ENCODE measurements around the gene RYR3. TPM values are rescaled to one million over a fixed set of nuclear protein-coding genes. Genes with fewer than 3 reads are reported as not detected.
"Not testable (repeated sequence)": the region's sequence is repeated elsewhere in the genome, so short reads cannot be mapped to it uniquely, and the experiment has no call there.

Gene RYR3
- total RNA-seq, 1 donor from 2014 or later = not detected

DNA sequence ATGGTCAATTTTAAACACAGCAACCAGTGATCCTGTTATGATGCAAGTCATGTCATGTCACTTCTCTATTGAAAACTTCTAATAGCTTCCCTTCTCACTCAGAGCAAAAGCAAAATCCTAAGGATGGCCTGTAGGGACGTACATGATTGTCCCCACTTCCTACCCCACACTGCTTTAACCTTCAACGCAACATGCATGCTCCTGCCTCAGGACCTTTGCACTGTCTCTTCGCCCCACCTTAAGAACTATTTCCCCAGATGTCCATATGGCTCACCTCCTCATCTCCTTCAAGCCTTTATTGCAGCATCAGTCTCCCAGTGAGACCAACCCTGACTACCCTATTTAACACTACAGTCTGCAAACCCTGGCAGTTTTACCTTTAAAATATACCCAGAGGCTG lies 443.5 kb downstream of the RYR3 start:
- DNase-seq (ENCODE audit: low read depth in 2 of 2) = no peak

GRCh38 chr15:33756961-33757360 lies 446.2 kb downstream of the RYR3 start:
- no peak for DNase-seq (ENCODE audit: low read depth in 2 of 2)

DNA sequence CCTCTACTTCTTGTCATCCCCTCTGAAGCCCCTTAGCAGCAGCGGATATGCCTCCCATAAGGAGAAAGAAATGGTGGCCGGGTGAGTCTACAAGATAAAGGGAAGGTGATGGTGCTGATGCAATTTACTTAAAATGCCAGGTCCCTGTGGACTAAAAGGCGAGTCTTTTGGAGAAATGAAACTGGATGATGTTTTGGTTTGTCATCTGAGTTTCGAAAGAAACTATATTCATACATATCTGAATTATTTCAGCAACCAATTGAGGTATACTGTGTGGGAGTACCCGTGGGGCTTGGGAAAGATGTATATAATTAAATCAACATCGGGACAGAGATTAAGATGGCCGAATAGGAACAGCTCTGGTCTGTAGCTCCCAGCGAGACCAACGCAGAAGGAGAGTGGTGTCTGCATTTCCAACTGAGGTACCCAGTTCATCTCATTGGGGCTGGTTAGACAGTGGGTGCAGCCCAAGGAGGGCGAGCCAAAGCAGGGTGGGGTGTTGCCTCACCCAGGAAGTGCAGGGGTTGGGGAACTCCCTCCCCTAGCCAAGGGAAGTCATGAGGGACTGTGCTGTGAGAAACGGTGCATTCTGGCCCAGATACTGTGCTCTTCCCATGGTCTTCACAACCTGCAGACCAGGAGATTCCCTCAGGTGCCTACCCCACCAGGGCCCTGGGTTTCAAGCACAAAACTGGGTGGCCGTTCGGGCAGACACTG lies 446.9 kb downstream of the RYR3 start:
- DNase-seq (ENCODE audit: low read depth in 2 of 2) = no peak

DNA sequence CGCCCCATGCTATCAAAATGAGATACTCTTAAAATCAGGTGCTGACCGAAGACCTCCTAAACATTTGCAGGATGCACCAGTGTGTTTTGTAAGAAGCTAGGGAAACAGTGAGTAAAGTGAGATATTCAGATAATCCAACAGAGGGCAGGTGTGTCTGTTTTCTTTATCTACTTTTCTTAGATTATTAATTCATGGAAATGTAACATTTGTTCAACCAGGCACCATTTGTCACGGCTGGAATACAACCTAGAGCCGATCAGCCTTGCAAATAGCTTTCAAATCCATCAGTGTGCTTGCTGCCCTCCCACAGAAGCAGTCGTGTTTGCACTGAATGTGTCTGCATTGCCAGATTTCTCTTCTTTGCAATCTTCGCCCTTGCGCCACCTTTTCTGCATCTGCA lies 455.6 kb downstream of the RYR3 start:
- DNase-seq (ENCODE audit: low read depth in 2 of 2) = peak in 1 of 2 donors; percentile 11

GRCh38 chr15:33768670-33769190 lies 458.0 kb downstream of the RYR3 start:
- DNase-seq (ENCODE audit: low read depth in 2 of 2) = no peak

DNA sequence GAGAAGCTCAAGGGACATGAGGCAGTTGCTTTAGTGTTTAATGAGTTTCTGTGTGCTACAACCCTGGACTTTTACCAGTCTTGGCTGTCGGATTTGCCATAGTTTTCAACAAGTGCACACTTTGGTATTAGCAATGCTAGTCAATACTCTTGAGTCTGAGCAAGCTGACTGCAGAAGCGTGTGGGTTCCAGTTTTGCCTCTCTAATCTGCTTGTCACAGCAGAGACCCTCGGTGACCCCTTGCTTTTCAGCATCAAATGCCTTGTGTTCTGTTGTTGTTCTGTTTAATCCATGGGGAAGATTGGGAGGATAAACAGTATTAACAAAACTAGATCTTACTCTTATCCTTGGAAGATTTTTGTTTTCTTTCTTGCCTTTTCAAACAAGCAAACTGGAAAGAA lies 463.2 kb downstream of the RYR3 start:
- no peak for DNase-seq (ENCODE audit: low read depth in 2 of 2)

DNA sequence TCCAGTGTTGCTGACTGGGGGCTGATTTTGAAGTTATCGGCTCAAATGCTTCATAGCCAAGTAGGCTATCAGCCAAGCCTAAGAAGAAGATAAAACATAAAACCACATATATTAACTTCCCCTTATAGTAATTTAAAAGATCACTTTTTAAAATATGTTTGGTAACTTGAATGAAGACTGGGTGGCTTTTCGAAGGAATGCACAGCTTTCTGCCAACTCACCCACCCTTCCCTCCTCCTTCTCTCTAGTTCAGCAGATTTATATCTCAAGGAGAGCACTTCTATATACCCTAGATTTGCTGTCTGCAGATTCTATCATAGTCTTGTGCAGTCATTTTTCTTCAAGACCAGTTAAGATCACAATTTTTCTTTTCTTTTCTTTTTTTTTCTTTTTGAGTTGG lies 468.1 kb downstream of the RYR3 start:
- no peak for DNase-seq (ENCODE audit: low read depth in 2 of 2)

- no peak for DNase-seq (ENCODE audit: low read depth in 2 of 2)
Observed at GRCh38 chr15:33780011-33780768, 469.4 kb downstream of the RYR3 start.

- no peak for DNase-seq (ENCODE audit: low read depth in 2 of 2)
Observed at GRCh38 chr15:33782966-33783365, 472.2 kb downstream of the RYR3 start.

DNA sequence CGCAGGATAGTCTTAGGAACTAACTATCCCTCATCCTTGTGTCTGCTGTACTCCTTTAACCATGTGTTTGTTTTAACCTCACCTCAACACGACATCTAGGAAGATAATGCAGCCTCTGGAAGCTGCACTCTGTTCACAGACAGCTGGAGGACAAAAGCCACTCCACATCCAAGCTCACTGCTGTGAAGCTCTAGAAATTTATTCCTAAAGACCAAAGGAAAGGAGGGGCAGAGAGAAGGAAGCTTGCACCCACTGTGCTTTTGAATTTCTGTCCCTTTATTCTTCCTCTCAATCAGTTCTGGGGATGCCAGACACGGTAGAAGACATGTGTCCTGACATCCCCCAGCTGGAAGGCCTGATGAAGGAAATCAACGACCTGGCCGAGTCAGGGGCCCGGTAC lies 474.6 kb downstream of the RYR3 start:
- no peak for DNase-seq (ENCODE audit: low read depth in 2 of 2)

DNA sequence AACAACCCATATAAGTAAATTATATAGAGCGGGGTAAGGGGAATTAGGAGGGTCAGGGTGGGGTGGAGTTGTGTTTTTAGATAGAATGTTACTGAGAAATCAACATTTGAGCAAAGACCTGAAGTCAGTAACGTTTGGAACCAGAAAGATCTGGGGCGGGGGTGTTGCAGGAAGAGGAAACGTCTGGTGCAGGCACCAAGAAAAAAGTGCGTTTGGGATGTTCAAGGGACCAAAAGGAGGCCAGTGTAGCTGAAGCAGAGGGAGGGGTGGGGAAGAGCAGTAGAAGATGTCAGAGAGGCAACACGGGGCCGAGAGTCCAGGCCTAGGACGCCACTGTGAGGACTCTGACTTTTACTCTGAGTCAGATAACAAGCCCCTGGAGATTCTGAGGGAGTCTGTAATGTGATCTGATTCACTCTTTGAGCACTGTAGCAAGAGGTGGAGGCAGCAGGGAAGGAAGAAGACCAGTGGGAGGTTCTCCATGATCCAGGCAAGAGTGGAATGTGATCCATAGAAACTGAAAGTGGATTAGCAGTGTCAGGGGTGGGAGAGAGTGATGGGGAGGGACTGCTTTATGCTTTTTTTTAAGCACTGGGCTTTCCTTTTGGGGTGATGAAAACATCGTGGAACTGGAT lies 478.3 kb downstream of the RYR3 start:
- DNase-seq (ENCODE audit: low read depth in 2 of 2) = no peak

DNA sequence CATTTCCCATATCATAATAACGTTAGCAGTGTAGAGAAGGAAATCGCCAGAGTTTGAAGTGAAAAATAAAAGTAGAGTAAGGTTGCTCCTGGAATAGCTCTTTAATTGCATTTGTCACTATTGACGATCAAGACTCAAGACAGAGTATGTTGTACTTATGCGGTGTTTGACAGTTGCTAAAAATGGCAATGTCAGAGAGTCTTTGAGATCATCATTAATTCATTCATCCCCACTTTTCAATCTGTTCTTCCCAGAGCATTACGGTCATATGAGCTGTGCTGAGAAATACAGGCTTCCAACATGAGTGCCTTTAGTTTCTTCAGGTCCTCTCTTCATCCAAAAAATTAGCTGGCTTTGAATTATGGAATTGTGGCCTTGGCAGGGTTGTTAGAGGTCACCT lies 483.7 kb downstream of the RYR3 start:
- no peak for DNase-seq (ENCODE audit: low read depth in 2 of 2)

GRCh38 chr15:33795070-33795469 lies 484.3 kb downstream of the RYR3 start:
- no peak for DNase-seq (ENCODE audit: low read depth in 2 of 2)

DNA sequence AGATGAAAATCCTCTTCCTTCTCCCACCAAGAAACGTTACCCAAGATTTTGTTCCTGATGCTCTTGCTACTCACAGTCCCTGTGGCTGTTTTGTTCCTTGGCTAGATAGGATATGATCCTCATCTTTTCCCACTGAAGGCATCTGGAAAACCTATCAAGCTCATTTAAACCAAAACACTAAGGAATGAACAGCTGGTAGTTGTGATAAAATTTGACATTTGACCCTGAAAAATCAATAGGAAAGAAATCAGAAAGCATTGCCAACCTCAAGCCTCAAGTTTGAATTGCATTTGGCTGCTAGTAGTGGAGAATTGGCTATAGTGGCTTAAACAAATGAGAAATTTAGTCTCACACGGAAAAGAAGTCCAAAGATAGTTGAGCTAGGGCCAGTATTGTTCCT lies 486.9 kb downstream of the RYR3 start:
- DNase-seq (ENCODE audit: low read depth in 2 of 2) = no peak

- DNase-seq (ENCODE audit: low read depth in 2 of 2) = no peak
Observed at GRCh38 chr15:33801954-33802353, 491.2 kb downstream of the RYR3 start.

DNA sequence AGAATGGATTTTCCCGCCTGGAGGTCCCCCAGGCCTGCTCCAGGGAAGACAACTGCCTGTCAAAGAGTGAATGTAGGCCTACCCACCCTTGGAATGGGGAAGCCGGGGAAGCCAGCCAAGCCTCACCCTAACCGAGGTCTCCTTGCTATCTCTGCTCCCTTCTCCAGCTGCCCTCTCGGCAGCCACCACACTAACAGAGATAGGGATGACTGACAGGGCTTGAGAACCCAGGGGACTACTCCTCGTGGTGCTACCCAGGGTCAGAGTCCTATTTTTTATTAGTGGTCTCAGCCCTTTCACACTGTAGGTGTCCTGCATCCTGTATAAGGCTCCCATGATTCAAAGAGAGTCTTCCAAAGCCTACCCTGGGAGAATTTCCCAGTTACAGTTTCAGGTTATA lies 496.9 kb downstream of the RYR3 start:
- no peak for DNase-seq (ENCODE audit: low read depth in 2 of 2)

GRCh38 chr15:33808720-33809457 lies 498.1 kb downstream of the RYR3 start:
- DNase-seq (ENCODE audit: low read depth in 2 of 2) = no peak

DNA sequence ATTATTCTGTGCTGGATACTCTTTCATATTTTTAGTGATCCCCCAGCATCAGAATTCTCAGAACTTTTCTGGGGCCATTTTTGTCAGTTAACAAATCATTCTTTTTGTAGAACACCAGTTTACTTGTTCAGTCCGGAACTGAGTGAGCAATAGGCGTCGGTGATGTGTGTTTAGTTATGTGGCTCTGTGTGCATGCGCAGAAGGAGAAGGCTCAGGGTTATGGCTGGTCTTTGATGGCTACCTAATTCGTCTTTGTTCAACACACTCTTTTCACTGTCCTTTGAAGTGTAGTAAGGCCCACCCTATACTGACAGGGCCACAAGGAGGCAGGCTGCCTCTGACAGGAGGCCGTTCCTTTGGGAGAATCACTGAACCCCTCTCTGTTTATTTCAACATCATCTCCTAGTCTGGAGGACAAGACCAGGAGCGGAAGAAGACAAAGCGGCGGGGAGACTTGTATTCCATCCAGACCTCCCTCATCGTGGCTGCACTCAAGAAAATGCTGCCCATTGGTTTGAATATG lies 499.4 kb downstream of the RYR3 start:
- DNase-seq (ENCODE audit: low read depth in 2 of 2) = no peak

DNA sequence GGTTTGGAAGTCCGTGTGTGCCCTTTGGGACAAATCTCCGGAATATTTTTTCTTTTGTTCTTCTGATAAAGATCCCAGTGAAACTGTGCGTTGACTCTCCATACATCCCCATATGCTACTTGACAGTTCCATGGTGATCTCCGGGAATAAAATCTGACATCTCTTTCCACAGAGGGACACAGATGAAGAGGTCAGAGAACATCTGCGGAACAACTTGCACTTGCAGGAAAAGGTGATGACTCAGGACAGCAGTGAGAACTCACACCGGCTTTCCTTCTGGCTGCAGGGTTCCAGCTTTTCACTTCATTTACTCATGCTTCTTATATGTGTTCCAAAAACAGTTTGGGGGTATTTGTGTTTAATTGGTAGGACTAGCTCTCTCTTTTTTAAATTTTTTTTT lies 500.0 kb downstream of the RYR3 start:
- DNase-seq (ENCODE audit: low read depth in 2 of 2) = peak; percentile 16 to 63

GRCh38 chr15:33813891-33814290 lies 503.1 kb downstream of the RYR3 start:
- no peak for DNase-seq (ENCODE audit: low read depth in 2 of 2)

DNA sequence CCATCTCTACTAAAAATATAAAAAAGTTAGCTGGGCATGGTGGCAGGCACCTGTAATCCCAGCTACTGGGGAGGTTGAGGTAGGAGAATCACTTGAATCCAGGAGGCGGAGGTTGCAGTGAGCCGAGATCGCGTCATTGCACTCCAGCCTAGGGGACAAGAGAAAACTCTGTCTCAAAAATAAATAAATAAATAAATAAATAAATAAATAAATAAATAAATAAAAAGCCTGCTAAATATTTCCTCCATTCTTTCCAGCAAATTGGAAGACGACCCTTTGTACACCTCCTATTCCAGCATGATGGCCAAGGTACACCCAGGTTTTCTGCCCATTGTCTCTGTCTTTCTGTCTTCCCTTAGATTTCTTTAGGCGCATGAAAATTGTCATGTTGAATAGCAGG lies 508.7 kb downstream of the RYR3 start:
- DNase-seq (ENCODE audit: low read depth in 2 of 2) = not testable (repeated sequence)

GRCh38 chr15:33822479-33822878 lies 511.7 kb downstream of the RYR3 start:
- DNase-seq (ENCODE audit: low read depth in 2 of 2) = no peak

Measured in dermis microvascular lymphatic vessel endothelial cell (primary cell).